K562 (cell line): ENCODE data around the gene MVD. TPM values are rescaled to one million over a fixed set of nuclear protein-coding genes. Genes with fewer than 3 reads are reported as not detected.

Source experiments
- ARID1B ChIP-seq: fragments of 450-650 bp; IDR thresholded peaks from 2 replicates; pipeline ENCODE4 v1.6.1; 2016; ENCODE audit warnings: antibody characterized with exemption, mild to moderate bottlenecking, inconsistent platforms
- CHCHD3 ChIP-seq: fragments of 250-450 bp; sonication (Bioruptor Pico); IDR thresholded peaks from 2 replicates; pipeline ENCODE4 v2.1.2; 2022; ENCODE audit warnings: mild to moderate bottlenecking
- CHD2 ChIP-seq: IDR thresholded peaks from 2 replicates; pipeline ENCODE4 v1.6.1; 2011; ENCODE audit warnings: low read depth, low read length
- DMBX1 ChIP-seq: fragments of 250-450 bp; sonication (Bioruptor Pico); IDR thresholded peaks from 2 replicates; pipeline ENCODE4 v1.8.0; 2022; ENCODE audit warnings: inconsistent platforms, mild to moderate bottlenecking, moderate library complexity, borderline replicate concordance
- EZH2 ChIP-seq: IDR thresholded peaks from 2 replicates; pipeline ENCODE4 v1.6.1; 2012; ENCODE audit warnings: low read depth, mild to moderate bottlenecking, inconsistent platforms, low read length, borderline replicate concordance
- FOXA3 ChIP-seq, 2 experiments: fragments of 450-650 bp in 1 of 2; sonication (generic) in 1 of 2; formaldehyde crosslinking; IDR thresholded peaks in 1 of 2; conservative IDR thresholded peaks in 1 of 2; 2 replicates each; pipeline versions ENCODE4 v1.4.0 to v1.8.0; 2020 to 2022; ENCODE audit warnings: mild to moderate bottlenecking in 2 of 2, missing genetic modification reagents in 1 of 2
- HNRNPH1 ChIP-seq: fragments of 200-400 bp; formaldehyde crosslinking; optimal IDR thresholded peaks from 2 replicates; pipeline ENCODE3; 2017; ENCODE audit warnings: low read depth, mild to moderate bottlenecking, low read length, moderate library complexity
- KAT7 ChIP-seq: sonication (generic); formaldehyde crosslinking; IDR thresholded peaks from 2 replicates; pipeline ENCODE4 v1.8.0; 2022; ENCODE audit warnings: missing genetic modification reagents, mild to moderate bottlenecking, borderline replicate concordance
- PPARD ChIP-seq: fragments of 250-450 bp; sonication (Bioruptor Pico); IDR thresholded peaks from 2 replicates; pipeline ENCODE4 v1.8.0; 2022; ENCODE audit warnings: inconsistent platforms, mild to moderate bottlenecking, moderate library complexity
- RBM39 ChIP-seq: fragments of 200-400 bp; formaldehyde crosslinking; optimal IDR thresholded peaks from 2 replicates; pipeline ENCODE3; 2018; ENCODE audit warnings: low read depth, low read length
- SIN3B ChIP-seq: fragments of 450-650 bp; IDR thresholded peaks from 2 replicates; pipeline ENCODE4 v1.6.1; 2017; ENCODE audit warnings: low read depth, mild to moderate bottlenecking, moderate library complexity
- SMARCB1 ChIP-seq: IDR thresholded peaks from 2 replicates; pipeline ENCODE4 v1.6.1; 2011; ENCODE audit warnings: improper control_type of control experiment, low read depth; ENCODE audit not compliant: insufficient read length
- SMC3 ChIP-seq: conservative IDR thresholded peaks from 2 replicates; pipeline ENCODE4 v1.6.1; 2011; ENCODE audit warnings: low read depth, low read length, improper control_type of control experiment; ENCODE audit not compliant: insufficient read depth
- TAF7 ChIP-seq: fragments of 450-650 bp; IDR thresholded peaks from 2 replicates; pipeline ENCODE4 v1.6.1; 2016; ENCODE audit warnings: missing genetic modification characterization, missing compliant biosample characterization
- ZBTB11 ChIP-seq, 3 experiments: fragments of 200-800 bp in 1 of 3; fragments of 250-450 bp in 1 of 3; fragments of 450-650 bp in 1 of 3; sonication (Bioruptor Pico) in 1 of 3; sonication (Bioruptor generic) in 1 of 3; formaldehyde crosslinking in 1 of 3; IDR thresholded peaks; 2 replicates each; pipeline versions ENCODE4 v1.6.1 to v1.8.0; 2016 to 2022; ENCODE audit warnings: mild to moderate bottlenecking in 2 of 3, missing genetic modification characterization in 2 of 3, missing compliant biosample characterization in 1 of 3, moderate library complexity in 1 of 3
- ZKSCAN3 ChIP-seq: fragments of 250-450 bp; sonication (Bioruptor Pico); IDR thresholded peaks from 2 replicates; pipeline ENCODE4 v1.4.0; 2020
- ZNF175 ChIP-seq: fragments of 200-800 bp; sonication (Bioruptor generic); IDR thresholded peaks from 2 replicates; pipeline ENCODE4 v1.6.1; 2016; ENCODE audit warnings: low read depth, mild to moderate bottlenecking, missing genetic modification characterization, missing compliant biosample characterization
- ZNF76 ChIP-seq: fragments of 250-450 bp; sonication (Bioruptor Pico); IDR thresholded peaks from 2 replicates; pipeline ENCODE4 v1.4.0; 2020; ENCODE audit warnings: mild to moderate bottlenecking, moderate library complexity, borderline replicate concordance
- polyA plus RNA-seq, 8 experiments: library from polyadenylated mRNA; depleted of rRNA in 4 of 8; stranded (reverse) in 5 of 8; unstranded in 3 of 8; fragments of >200 nt; fragmentation: Nextera tagmentation in 2 of 8; fragmentation: Illumina TruSeq in 1 of 8; extraction: Ambion mirVana in 2 of 8; extraction: Trizol in 1 of 8; gene quantifications; 2 replicates each; pipeline versions ENCODE4 v1.2.1 to v1.2.3, GENCODE V29; 2011 to 2014; ENCODE audit warnings: inconsistent platforms in 1 of 8, missing spikeins in 1 of 8
- total RNA-seq, 7 experiments: library from RNA; depleted of rRNA in 6 of 7; stranded (reverse); fragments of >200 nt in 6 of 7; fragmentation: Illumina TruSeq in 2 of 7; extraction: Trizol in 2 of 7; gene quantifications; 2 replicates each; pipeline versions ENCODE4 v1.2.1 to v1.2.3, GENCODE V29; 2011 to 2021; ENCODE audit warnings: low replicate concordance in 1 of 7
- TF ChIP-seq, protein P1 (sequence below): fragments of 450-650 bp; formaldehyde crosslinking; IDR thresholded peaks from 2 replicates; pipeline ENCODE4 v1.4.0; 2020; ENCODE audit warnings: mild to moderate bottlenecking, moderate library complexity
- TF ChIP-seq, protein P2 (sequence below): sonication (generic); formaldehyde crosslinking; IDR thresholded peaks from 2 replicates; pipeline ENCODE4 v1.9.0; 2022; ENCODE audit warnings: mild to moderate bottlenecking, missing genetic modification reagents

The MVD gene
- total and polyA plus RNA-seq, 9 of the 15 experiments (the other 6 are each of a cell fraction or from before 2014, with no cell fraction given) = 12.2 to 141 (median 45.3) TPM

- TF ChIP-seq CHCHD3 (CRISPR knock-in tag) (no peak), ZNF175 (no peak), HNRNPH1 (no peak), SMARCB1 (no peak), SIN3B (no peak), RBM39 (no peak), ZBTB11 (CRISPR knock-in tag; IDR thresholded peaks at IDR 0.05) (no peak), ARID1B (no peak), EZH2 (no peak), PPARD (CRISPR knock-in tag) (no peak), CHD2 (no peak; the same call in 1 of the 2 replicates), KAT7 (CRISPR knock-in tag) (no peak), FOXA3 (CRISPR knock-in tag; conservative IDR thresholded peaks at IDR 0.05 in 1 of 2, IDR thresholded peaks at IDR 0.05 in 1 of 2) (no peak), TAF7 (tag) (no peak), ZKSCAN3 (CRISPR knock-in tag) (no peak), SMC3 (no peak), ZNF76 (CRISPR knock-in tag) (no peak), DMBX1 (CRISPR knock-in tag) (no peak)
- TF ChIP-seq, protein P1, sequence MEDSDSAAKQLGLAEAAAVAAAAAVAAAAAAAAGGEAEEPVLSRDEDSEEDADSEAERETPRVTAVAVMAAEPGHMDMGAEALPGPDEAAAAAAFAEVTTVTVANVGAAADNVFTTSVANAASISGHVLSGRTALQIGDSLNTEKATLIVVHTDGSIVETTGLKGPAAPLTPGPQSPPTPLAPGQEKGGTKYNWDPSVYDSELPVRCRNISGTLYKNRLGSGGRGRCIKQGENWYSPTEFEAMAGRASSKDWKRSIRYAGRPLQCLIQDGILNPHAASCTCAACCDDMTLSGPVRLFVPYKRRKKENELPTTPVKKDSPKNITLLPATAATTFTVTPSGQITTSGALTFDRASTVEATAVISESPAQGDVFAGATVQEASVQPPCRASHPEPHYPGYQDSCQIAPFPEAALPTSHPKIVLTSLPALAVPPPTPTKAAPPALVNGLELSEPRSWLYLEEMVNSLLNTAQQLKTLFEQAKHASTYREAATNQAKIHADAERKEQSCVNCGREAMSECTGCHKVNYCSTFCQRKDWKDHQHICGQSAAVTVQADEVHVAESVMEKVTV = no peak
- TF ChIP-seq, protein P2, sequence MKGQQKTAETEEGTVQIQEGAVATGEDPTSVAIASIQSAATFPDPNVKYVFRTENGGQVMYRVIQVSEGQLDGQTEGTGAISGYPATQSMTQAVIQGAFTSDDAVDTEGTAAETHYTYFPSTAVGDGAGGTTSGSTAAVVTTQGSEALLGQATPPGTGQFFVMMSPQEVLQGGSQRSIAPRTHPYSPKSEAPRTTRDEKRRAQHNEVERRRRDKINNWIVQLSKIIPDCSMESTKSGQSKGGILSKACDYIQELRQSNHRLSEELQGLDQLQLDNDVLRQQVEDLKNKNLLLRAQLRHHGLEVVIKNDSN = 0 out of 2 replicates have a peak, but pooled peaks have one; percentile 17
Observed at GRCh38 chr16:88686439-88687253, 23.8 kb upstream of the MVD start, which contains the start of gene SNAI3 (continued).
